Adipocyte (in vitro differentiated cells): Measurements from ENCODE around the gene CDC42BPA.

Source experiments
- DNase-seq: peaks from one replicate; pipeline ENCODE4 v3.0.0-alpha.2; 2015; ENCODE audit warnings: low read depth
- H3K27me3 ChIP-seq: replicated peaks from 2 replicates; pipeline ENCODE4 v1.7.0; 2013; ENCODE audit warnings: mild to moderate bottlenecking, low read length, moderate library complexity; ENCODE audit not compliant: control insufficient read depth, insufficient read depth
- H3K36me3 ChIP-seq: 2 replicates; pipeline ENCODE4 v1.7.0; 2013; ENCODE audit warnings: low read length, mild to moderate bottlenecking, moderate library complexity; ENCODE audit not compliant: control insufficient read depth, insufficient read depth, severe bottlenecking
- H3K4me1 ChIP-seq: 2 replicates; pipeline ENCODE4 v1.7.0; 2013; ENCODE audit warnings: mild to moderate bottlenecking, low read length, moderate library complexity; ENCODE audit not compliant: control insufficient read depth, insufficient read depth
- H3K4me3 ChIP-seq: 2 replicates; pipeline ENCODE4 v1.7.0; 2013; ENCODE audit warnings: mild to moderate bottlenecking, low read length, moderate library complexity
- H3K9ac ChIP-seq: 2 replicates; pipeline ENCODE4 v1.7.0; 2013; ENCODE audit warnings: mild to moderate bottlenecking, low read length, moderate library complexity
- H3K9me3 ChIP-seq: 2 replicates; pipeline ENCODE4 v1.7.0; 2013; ENCODE audit warnings: mild to moderate bottlenecking, low read length, moderate library complexity; ENCODE audit not compliant: control insufficient read depth

The CDC42BPA gene

GRCh38 chr1:226975259-226976250 is 342.7 kb downstream of the CDC42BPA start:
- Histone ChIP-seq H3K36me3 (peaks cover 24% of the 10 kb centered on the region), H3K4me3 (no peak overlapping the region), H3K4me1 (peaks cover 49% of the 10 kb centered on the region), H3K9me3 (peaks cover 11% of the 10 kb centered on the region), H3K27me3 (no peaks in the 10 kb centered on the region), H3K9ac (peak overlapping the region; percentile 84)
- no peak for DNase-seq

GRCh38 chr1:226974544-226975258 is 343.6 kb downstream of the CDC42BPA start:
- Histone ChIP-seq H3K9ac (peak overlapping the region; percentile 84), H3K4me1 (peaks cover 41% of the 10 kb centered on the region), H3K27me3 (no peaks in the 10 kb centered on the region), H3K4me3 (peak overlapping the region; percentile 70), H3K36me3 (peaks cover 30% of the 10 kb centered on the region), H3K9me3 (peaks cover 11% of the 10 kb centered on the region)
- DNase-seq, result peak; percentile 19

GRCh38 chr1:226973898-226974543 is 344.3 kb downstream of the CDC42BPA start:
- peak overlapping the region; percentile 70 for H3K4me3 ChIP-seq
- peaks cover 34% of the 10 kb centered on the region for H3K36me3 ChIP-seq
- H3K27me3 ChIP-seq, result no peaks in the 10 kb centered on the region
- DNase-seq, result peak; percentile 54
- H3K9me3 ChIP-seq, result peaks cover 11% of the 10 kb centered on the region
- peak overlapping the region; percentile 84 for H3K9ac ChIP-seq
- peaks cover 34% of the 10 kb centered on the region for H3K4me1 ChIP-seq

GRCh38 chr1:226973371-226973897 is 344.9 kb downstream of the CDC42BPA start:
- H3K4me1 ChIP-seq, result peaks cover 31% of the 10 kb centered on the region
- H3K9ac ChIP-seq, result peak overlapping the region; percentile 84
- H3K9me3 ChIP-seq, result peaks cover 11% of the 10 kb centered on the region
- H3K4me3 ChIP-seq, result peak overlapping the region; percentile 48
- DNase-seq, result peak; percentile 26
- H3K27me3 ChIP-seq, result no peaks in the 10 kb centered on the region
- H3K36me3 ChIP-seq, result peaks cover 31% of the 10 kb centered on the region

GRCh38 chr1:226972931-226973330 is 345.4 kb downstream of the CDC42BPA start:
- Histone ChIP-seq H3K4me1 (peaks cover 31% of the 10 kb centered on the region), H3K36me3 (peaks cover 29% of the 10 kb centered on the region), H3K9ac (no peak overlapping the region), H3K9me3 (peaks cover 11% of the 10 kb centered on the region), H3K27me3 (no peaks in the 10 kb centered on the region), H3K4me3 (no peak overlapping the region)
- DNase-seq, result no peak

- Histone ChIP-seq H3K27me3 (no peaks in the 10 kb centered on the region), H3K4me1 (peaks cover 31% of the 10 kb centered on the region), H3K9me3 (peaks cover 11% of the 10 kb centered on the region), H3K36me3 (peaks cover 23% of the 10 kb centered on the region), H3K9ac (no peak overlapping the region), H3K4me3 (no peak overlapping the region)
- DNase-seq, result no peak
Observed at GRCh38 chr1:226971765-226972164, 346.5 kb downstream of the CDC42BPA start.

GRCh38 chr1:226967665-226968064 is 350.6 kb downstream of the CDC42BPA start:
- H3K4me1 ChIP-seq, result peaks cover under 1% of the 10 kb centered on the region
- no peaks in the 10 kb centered on the region for H3K27me3 ChIP-seq
- peaks cover 11% of the 10 kb centered on the region for H3K9me3 ChIP-seq

GRCh38 chr1:226966683-226967082 is 351.6 kb downstream of the CDC42BPA start:
- no peak overlapping the region for H3K4me3 ChIP-seq
- DNase-seq, result no peak
- no peaks in the 10 kb centered on the region for H3K27me3 ChIP-seq
- peaks cover 4% of the 10 kb centered on the region for H3K9me3 ChIP-seq
- H3K36me3 ChIP-seq, result peaks cover 30% of the 10 kb centered on the region
- H3K4me1 ChIP-seq, result no peaks in the 10 kb centered on the region
- no peak overlapping the region for H3K9ac ChIP-seq

More at GRCh38 chr1:226967665-226968064, 350.6 kb downstream of the CDC42BPA start:
- peaks cover 38% of the 10 kb centered on the region for H3K36me3 ChIP-seq
- DNase-seq, result no peak
- H3K4me3 ChIP-seq, result no peak overlapping the region
- H3K9ac ChIP-seq, result no peak overlapping the region

GRCh38 chr1:226965581-226966440 is 352.5 kb downstream of the CDC42BPA start:
- Histone ChIP-seq H3K9ac (no peak overlapping the region), H3K4me3 (no peak overlapping the region), H3K36me3 (peaks cover 28% of the 10 kb centered on the region), H3K9me3 (no peaks in the 10 kb centered on the region), H3K4me1 (no peaks in the 10 kb centered on the region), H3K27me3 (no peaks in the 10 kb centered on the region)
- no peak for DNase-seq
